GM19239 (cell line): Measurements from ENCODE around the gene MYL12A.
A peak's percentile ranks its signal among the peaks of the same experiment; 100 is the strongest.
"Not testable (repeated sequence)": the region's sequence is repeated elsewhere in the genome, so short reads cannot be mapped to it uniquely, and the experiment has no call there.

Source experiments
- DNase-seq: peaks from one replicate; pipeline ENCODE4 v3.0.0; 2011; ENCODE audit warnings: low spot score; ENCODE audit not compliant: insufficient read length
- FAIRE-seq: peaks from 2 replicates; lab custom pipeline; 2011; peaks lifted over from hg19 to GRCh38; lab: Jason Lieb, UNC

Gene MYL12A

DNA sequence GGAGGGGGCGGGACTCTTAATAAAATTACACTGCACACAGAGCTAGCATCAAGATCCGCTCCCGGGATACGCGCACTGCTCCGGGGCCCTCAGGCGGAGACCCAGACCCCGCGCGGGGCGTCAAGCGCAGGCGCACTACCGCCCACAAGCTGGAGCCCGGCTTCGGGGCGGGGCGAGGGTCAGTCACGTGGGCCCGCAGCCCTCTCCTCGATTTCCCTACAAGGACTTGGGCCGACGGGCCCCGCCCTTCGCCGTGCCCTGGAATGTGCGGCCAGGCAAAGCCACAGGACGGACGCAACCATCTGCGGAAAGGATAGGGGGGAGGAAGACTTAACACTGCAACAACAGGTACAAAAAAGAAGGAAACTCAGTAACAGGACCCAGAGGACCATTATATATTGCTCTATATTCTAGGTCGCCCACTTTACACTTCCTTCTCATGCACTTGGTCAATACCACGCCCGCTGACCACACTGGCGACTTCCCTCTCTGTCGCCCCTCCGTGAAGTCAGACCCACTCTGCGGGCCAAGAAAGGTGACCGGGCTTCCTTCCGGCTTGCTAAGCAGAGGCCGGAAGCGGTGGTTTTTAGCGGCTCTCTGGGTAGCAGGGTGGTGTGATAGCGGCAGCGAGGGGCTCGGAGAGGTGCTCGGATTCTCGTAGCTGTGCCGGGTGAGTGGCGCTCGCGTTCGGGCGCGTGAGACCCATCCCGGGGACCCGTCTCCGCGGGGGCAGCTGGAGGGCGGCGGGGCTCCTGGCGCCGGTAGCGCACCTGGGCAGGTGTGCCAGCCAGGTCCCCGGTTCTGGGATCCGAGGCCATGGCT lies at the start of gene MYL12A:
TSS of gene MYL12A (plus strand) at position 562 of the 822 bp plus-strand sequence. CDS start 5,447 bp downstream, outside the sequence.
- peak; percentile 69 for DNase-seq
- peak; percentile 91 for FAIRE-seq

DNA sequence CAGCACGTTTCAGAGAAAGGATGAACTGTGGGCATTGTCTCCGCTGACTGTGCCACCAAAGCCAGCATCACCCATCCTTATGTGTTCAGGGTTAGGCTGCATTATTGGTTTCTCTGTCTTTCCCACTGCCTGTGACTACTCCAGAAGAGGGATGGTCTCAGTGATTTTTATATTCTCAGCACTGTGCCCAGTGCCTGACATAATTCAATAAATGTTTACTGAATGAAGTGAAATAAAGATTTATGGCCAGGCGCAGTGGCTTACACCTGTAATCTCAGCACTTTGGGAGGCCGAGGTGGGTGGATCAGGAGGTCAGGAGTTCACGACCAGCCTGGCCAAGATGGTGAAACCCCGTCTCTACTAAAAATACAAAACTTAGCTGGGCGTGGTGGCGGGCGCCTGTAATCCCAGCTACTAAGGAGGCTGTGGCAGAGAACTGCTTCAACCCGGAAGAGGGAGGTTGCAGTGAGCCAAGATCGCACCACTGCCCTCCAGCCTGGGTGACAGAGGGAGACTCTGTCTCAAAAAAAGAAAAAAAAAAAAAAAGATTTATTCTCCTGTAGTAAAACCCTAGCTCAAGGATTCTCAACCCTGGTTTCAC lies 49.2 kb upstream of the MYL12A start:
- not testable (repeated sequence) for FAIRE-seq, DNase-seq

DNA sequence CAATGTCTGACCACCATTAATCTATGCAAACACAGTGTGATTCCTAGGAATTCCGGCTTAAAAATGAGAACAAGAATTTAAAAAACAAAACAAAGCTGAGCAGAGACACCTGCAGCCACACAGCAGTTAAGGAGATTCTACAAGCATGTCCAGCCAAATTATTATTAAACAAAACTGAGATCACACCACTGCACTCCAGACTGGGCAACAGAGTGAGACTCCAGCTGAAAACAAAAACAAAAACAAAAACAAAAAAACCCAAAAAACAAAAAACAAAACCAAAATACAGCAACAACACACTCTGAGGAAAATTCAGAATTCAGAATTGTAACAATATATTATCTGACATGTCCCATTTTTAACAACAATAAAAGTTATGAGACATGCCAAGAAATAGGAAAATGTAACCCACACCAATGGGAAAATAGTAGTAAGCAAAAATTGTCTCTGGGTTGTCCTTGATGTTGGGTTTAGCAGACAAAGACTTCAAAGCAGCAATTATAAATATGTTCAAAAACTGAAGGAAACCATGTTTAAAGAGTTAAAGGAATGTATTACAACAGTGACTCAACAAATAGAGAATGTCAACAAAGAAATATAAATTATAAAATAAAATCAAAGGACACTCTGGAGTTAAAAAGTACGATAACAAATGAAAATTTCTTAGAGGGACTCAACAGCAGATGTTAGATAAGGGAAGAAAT lies 47.5 kb upstream of the MYL12A start:
- DNase-seq (no peak), FAIRE-seq (no peak)

DNA sequence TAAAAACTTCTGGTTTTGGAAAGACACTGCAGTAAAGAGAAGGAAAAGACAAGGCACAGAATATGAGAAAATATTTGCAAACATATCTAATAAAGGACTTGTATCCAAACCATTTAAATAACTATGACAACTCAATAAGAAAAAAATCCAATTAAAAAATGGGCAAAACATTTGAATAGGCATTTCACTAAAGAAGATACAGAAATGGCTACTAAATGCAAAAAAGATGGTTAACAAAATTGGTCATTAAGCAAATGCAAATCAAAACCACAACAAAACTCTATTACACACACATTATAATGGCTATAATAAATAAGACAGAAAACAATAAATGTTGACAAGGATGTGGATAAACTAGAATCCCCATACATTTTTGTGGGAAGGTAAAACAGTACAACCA lies 42.4 kb upstream of the MYL12A start:
- DNase-seq (no peak), FAIRE-seq (peak; percentile 52)

DNA sequence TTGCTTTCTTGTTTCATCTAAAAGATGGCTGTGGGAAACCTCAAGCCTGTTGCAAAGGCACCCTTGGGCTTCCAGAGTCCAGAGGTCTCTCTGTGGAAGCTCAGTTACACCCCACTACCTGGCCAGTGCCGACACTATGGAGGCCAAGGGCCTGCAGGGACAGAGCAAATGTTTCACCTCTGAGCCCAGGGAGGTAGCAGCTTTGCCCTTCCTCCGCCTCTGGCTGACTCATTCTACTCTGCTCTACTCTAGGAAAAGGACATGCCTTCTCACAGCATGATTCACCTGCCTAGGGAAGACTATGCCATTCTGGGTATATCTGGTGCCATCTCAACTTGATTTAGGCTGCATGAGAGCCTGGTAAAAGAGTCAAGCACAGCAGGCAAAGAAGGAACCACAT lies 40.0 kb upstream of the MYL12A start:
- DNase-seq (no peak), FAIRE-seq (no peak)

DNA sequence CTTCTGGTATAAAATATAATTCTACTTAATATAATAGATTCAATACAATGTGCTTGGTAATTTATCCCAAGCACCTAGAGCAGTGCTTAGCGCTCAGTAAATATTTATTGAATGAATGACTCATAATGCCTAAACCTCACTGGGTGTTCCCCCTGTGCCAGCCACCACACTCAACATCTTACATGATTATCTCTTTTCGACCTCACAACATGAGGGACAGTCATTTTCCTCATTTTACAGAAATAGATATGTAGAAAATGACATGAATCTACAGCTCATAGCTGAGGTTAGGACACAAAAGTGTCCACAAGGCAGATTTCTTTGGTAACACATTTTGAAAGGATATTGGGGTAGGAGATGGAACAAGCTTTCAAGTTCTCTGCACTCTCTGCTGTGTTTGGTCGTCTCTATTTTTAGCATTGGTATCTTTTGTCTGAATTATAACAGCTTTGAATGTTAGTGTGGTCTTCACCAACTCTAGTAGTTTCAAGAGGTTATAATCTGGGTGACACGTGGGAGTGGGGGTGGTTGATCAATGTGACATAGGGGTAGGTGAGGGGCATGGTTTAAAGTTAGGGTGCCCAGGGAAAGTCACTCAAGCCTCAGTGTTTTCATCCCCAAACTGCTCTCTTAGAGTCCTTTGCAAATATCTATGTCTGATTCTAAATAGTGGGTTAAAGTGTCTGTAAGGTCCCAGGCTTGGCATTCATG lies 37.6 kb upstream of the MYL12A start:
- FAIRE-seq (no peak), DNase-seq (no peak)

DNA sequence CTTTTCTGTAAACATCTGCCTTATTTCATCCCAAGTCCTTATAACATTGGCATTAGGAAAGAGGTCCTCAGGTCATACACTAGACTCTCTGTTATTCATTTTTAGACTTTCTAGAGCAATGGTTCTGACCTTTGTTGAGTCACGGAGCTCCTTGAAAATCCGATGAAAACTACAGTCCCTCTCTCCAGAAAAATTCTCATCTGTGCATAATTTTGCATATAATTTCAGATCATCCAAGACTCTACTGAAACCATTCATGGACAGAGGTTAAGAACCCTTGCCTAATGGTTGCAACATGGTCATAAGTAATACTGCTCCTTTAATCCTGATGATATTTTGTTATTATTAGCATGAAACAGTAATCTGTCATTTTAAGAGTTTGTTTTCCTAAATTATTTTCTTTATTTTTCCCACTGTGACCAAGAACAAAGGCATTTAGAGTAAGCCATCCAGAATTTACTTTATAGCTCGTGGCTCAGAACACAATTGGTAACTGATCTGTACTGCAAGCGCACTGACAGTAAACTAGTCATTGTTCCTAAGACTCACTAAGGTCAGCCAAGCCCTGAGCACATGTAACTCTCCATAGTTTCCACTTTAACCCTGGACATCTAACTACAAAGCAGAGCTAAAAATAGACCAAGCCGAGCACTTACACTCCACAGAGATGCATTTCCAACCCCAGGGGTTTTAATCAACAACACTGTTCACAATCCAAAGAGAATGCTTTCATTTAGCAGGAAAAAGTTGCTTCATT lies 36.2 kb upstream of the MYL12A start:
- no peak for DNase-seq
- FAIRE-seq, result no peak

DNA sequence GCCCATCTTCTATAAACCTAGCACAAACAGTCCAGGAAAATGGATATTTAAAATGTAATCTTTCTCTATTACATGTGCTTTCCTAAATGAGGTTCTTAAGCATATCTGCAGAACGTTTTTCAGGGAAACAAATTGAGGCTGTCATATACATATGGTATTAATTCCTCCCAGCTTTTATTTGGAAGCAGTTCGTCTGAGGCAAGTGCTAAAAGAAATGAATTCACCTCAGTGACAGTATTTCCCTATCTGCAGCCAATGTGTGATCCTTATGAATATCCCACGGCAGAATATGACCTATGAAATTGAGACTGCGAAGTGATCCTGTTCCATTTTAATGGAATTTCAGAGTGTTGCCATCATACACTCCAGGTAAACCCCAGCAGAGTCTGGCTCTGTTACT lies 34.9 kb upstream of the MYL12A start:
- no peak for FAIRE-seq
- no peak for DNase-seq

DNA sequence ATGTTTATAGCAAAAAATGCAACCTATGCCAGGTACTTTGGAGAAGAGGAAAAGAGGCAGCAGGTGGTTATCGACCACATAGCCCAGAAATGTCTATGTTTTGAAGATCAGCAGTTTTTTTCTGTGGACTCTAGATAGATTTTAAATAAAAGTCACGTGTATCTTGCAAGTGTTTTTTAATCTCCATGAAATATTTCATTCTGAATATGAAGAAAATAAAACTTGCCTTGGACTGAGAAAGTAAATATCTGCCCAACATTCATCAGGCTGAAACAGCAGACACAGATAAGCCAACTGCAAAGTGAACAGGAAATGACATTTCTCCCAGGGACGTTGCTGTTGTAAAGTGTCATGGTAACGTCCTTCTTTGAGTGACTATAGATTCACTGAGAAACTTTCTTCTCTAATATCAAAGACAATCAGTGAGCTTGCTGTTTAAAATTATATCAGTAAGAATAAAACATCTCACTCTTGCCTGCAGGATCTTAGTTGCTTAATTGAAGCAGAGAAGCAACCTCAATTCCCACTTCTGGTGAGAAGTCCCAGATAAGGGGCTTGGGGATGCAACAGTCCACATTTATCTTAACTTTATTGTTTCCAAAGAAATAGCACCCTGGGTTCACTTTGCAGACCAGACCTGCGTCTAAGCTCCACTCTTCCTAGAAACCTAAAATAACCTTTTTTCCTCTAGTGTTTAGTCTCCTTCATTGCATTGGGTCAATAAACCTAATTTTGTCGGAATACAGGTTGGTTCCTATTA lies 34.1 kb upstream of the MYL12A start:
- FAIRE-seq (no peak), DNase-seq (no peak)

DNA sequence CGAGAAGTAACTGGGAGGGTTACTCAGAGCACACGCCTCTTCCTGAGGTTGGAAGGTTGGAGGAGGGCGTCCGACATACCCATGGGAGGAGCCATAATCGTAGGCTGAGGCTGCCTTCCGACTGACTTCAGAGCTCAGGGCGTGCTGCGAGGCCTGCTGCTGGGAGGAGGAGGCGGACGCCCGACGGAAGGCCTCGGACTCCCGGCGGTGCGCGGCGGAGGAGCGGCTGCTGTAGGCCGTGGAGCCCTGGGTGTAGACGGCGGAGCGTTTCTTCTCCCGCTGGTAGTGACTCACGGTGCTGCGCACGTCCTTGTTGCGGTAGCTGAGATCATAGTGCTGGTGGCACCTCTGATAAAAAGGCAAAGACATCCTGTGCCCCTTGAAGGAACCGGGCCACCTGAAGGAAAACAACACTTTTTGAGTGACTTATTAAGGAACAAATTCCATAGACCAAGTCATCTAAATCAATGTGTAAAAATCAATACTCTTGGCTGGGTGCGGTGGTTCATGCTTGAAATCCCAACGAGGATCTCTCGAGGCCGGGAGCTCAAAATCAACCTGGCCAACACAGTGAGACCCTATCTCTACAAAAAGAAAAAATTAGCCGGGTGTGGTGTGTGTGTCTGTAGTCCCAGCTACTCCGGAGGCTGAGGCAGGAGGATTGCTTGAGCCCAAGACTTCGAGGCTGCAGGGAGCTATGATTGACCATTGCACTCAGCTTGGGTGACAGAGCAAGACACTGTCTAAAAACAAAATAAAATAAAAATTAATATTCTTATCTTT lies 32.6 kb upstream of the MYL12A start:
- no peak for FAIRE-seq
- DNase-seq, result no peak

DNA sequence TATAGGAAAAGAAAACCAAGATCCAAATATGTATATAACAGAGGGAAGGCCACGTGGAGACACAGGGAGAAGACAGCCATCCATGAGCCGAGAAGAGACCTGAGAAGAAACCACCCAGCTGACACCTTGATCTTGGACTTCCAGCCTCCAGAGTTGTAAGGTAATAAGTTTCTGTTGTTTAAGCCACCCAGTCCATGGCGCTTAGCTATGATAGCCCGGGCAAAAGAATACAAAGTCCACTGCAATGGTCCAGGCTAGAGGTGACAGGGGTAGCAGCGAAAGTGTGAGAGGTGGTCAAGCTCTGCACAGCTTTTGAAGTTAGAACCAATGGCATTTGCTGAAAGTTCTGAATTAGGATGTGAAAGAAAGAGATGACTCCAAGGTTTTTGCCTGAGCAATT lies 30.6 kb upstream of the MYL12A start:
- DNase-seq (no peak), FAIRE-seq (no peak)

DNA sequence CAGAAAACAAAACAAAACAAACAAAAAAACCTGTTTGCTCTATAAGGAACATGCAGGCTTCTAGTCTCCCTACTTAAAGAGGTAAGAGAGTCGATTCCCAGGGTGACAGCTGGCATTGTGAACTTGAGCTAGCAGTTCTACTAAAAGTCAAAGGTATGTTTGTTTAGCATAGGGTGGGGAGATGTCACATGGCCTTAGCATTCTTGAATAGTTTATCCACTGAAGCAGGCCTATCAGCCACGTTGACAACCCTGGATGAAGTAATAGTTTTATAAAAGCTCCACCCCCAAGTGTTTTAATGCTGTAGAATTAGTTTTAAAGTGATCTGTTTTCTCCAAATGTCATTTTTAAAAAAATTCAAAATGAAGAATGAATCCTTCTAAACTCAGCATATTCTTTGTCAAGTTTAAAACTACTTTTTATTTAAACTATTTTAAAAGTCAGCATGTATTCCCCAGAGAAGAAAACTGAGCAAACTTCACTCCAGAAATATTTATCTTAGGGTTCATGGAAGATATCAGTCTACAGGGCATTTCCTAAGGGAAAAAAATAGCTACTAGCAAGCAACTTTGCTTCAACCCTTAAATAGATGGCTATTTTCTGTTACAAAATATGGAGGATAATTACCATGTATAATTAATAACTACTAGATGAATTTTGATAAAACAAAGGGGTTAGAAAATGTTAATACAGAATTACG lies 29.5 kb upstream of the MYL12A start:
- FAIRE-seq, result no peak
- no peak for DNase-seq

DNA sequence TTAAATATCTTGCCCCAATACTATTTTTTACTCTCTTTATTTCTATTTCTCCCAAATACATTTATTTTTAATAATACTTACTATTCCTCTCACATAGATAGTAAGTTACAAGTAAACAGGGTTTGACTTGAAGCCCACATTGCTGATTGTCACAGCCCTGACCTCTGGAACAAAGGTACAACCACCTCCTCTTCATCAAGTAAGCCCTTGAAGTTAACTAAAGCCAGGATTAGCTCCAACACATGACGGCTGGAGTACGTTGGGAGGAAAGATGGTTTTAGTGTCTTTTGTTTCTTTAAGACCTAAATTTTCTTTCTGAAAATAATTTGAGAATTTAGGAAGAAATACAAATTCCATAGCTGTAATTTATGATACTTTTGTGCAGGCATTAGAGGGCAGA lies 28.8 kb upstream of the MYL12A start:
- no peak for FAIRE-seq

DNA sequence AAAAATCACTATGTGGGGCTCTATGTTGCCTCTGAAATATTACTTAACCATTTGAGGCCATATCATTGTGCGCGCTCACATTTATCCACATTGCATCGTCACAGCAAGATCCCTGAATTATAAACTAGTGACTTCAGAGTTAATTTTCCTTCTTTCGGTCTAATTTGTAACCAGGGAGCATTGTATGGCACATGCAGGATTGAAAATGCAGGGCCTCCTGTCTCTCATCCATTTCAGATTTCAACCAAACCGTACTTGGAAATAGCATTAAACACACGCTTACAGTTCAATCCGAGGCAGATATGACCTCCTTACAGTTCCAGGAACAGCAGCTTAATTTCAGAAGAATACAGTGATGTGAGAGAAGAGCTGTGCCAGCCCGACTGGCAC lies 28.4 kb upstream of the MYL12A start:
- DNase-seq (no peak), FAIRE-seq (no peak)

More for the DNA sequence above, 28.8 kb upstream of the MYL12A start:
- DNase-seq, result no peak

DNA sequence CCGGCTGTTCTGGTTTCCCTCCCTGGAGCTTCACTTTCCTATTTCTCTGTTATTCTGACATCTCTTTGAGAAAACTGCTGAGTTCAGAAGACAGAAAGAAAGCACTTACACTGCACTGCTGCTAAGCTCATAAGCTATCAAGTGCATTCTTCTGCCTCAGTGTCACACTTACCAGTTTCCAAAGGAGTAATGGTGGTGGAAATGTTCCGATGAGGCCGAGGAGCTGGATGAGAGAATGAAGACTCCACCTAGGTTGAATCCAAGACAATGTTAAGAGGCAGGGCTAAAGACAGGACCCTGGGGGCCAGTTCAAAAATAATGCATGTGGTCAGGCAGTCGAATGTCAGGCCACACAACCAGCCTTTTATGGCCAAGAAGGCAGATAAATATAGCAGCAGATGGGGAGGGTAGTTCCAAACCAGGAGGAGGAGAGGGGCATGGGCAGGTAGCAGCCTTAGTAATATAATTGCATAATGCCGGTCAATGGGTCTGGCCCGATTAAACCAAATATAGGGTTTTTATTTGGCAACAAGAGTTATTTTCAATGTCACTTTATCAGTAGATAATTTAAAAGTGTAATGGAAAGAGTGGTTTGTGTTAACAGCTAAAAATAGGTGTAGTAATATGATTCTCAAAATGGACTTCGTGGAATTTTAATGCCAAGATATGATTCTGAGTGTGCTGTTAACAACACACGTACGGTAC lies 27.8 kb upstream of the MYL12A start, which contains the start of gene MYOM1:
TSS of gene MYOM1 (minus strand) at position 338 of the 705 bp plus-strand sequence. CDS start 4,745 bp downstream, outside the sequence.
- FAIRE-seq (no peak), DNase-seq (no peak)

DNA sequence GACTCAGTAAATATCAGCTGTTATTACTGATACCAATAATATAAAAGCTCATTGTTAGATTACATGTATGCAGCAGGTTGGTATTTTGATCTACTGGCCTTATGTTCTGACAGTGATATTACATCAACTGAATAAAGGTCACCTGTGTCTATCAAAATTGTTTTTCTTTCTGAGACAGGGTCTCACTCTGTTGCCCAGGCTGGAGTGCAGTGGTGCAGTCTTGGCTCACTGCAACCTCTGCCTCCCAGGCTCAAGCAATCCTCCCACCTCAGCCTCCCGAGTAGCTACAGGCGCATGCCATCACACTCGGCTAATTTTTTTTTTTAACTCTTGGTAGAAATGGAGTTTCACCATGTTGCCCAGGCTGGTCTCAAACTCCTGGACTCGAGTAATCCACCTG lies 26.7 kb upstream of the MYL12A start:
- FAIRE-seq, DNase-seq: not testable (repeated sequence)

DNA sequence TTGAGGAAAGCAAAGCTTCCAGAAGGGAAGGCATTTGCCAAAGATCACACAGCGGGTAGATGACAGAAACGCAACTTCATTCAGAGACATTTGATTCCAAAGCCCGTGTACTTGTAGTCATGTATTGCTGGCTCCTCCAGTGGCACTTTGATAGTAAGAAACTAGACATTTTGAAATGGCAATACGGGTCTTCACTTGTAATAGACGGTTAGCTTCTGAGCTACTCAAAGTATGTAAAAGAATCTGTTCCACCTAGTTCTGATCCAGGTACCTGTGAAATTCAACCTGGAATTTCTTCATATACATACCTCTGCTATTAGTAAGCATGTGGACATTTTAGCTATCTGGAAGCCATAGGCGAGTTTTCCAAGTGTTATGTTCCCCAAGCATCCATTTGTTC lies 26.1 kb upstream of the MYL12A start:
- FAIRE-seq, result no peak

More for the DNA sequence above, 26.1 kb upstream of the MYL12A start:
- DNase-seq, result no peak
